Stimulated activated CD8-positive, alpha-beta memory T cell treated with anti-CD3 and anti-CD28 coated beads, Interleukin-4, amount 100 ng/mL, for 1 hour (primary cell): Measurements from ENCODE around the gene SLAMF6.

Experiments
- DNase-seq, 2 donors: peaks; one replicate each; pipeline ENCODE4 v3.0.0-alpha.2; 2020; ENCODE audit warnings: low read depth in 2 of 2, low spot score in 1 of 2

SLAMF6 gene

GRCh38 chr1:160436966-160437365, 86.1 kb downstream of the SLAMF6 start:
- no peak for DNase-seq
